ENCODE results near the gene AKR1C1.
"Not testable (repeated sequence)": the region's sequence is repeated elsewhere in the genome, so short reads cannot be mapped to it uniquely, and the experiment has no call there.

Gene AKR1C1

GRCh38 chr10:4947635-4948596 is 15.3 kb upstream of the AKR1C1 start:
- no peak for DNase-seq

GRCh38 chr10:4951512-4952162 is 11.6 kb upstream of the AKR1C1 start:
- DNase-seq = not testable (repeated sequence)

- no peak for DNase-seq
Observed at GRCh38 chr10:4953405-4953804, 9.8 kb upstream of the AKR1C1 start.

GRCh38 chr10:4956088-4956487 is 7.1 kb upstream of the AKR1C1 start:
- DNase-seq = not testable (repeated sequence)

GRCh38 chr10:4956955-4957645 is 6.1 kb upstream of the AKR1C1 start:
- not testable (repeated sequence) for DNase-seq

- DNase-seq = not testable (repeated sequence)
Observed at GRCh38 chr10:4961558-4961957, 1.7 kb upstream of the AKR1C1 start.

GRCh38 chr10:4962308-4962707 is 907 bp upstream of the AKR1C1 start:
- not testable (repeated sequence) for DNase-seq

GRCh38 chr10:4963815-4964154 is 570 bp downstream of the AKR1C1 start:
- DNase-seq = not testable (repeated sequence)

GRCh38 chr10:4965763-4966162 is 2.5 kb downstream of the AKR1C1 start:
- DNase-seq = not testable (repeated sequence)

- DNase-seq = not testable (repeated sequence)
Observed at GRCh38 chr10:4967189-4967588, 4.0 kb downstream of the AKR1C1 start.

- not testable (repeated sequence) for DNase-seq
Observed at GRCh38 chr10:4969289-4969688, 6.1 kb downstream of the AKR1C1 start.

- DNase-seq = not testable (repeated sequence)
Observed at GRCh38 chr10:4970362-4970761, 7.1 kb downstream of the AKR1C1 start.

- DNase-seq = not testable (repeated sequence)
Observed at GRCh38 chr10:4972369-4973142, 9.3 kb downstream of the AKR1C1 start.

- DNase-seq = not testable (repeated sequence)
Observed at GRCh38 chr10:4973294-4973693, 10.1 kb downstream of the AKR1C1 start.

GRCh38 chr10:4974400-4974799 is 11.2 kb downstream of the AKR1C1 start:
- DNase-seq = not testable (repeated sequence)

GRCh38 chr10:4977025-4977424 is 13.8 kb downstream of the AKR1C1 start:
- no peak for DNase-seq

- no peak for DNase-seq
Observed at GRCh38 chr10:4978870-4979269, 15.7 kb downstream of the AKR1C1 start.

GRCh38 chr10:4980793-4981192 is 17.6 kb downstream of the AKR1C1 start:
- DNase-seq = no peak

GRCh38 chr10:4981722-4982471 is 18.7 kb downstream of the AKR1C1 start:
- DNase-seq = no peak

GRCh38 chr10:4982764-4983226 is 19.6 kb downstream of the AKR1C1 start:
- DNase-seq = no peak

- no peak for DNase-seq
Observed at GRCh38 chr10:4983615-4984216, 20.5 kb downstream of the AKR1C1 start.

Measured in SIG-M5 (cell line).